ENCODE data around the gene TPSD1. TPM values are rescaled to one million over a fixed set of nuclear protein-coding genes. Genes with fewer than 3 reads are reported as not detected.
"Not testable (repeated sequence)": the region's sequence is repeated elsewhere in the genome, so short reads cannot be mapped to it uniquely, and the experiment has no call there.

TPSD1 gene
- total RNA-seq, 1 donor from 2014 or later: not detected

- H3K4me1 Mint-ChIP-seq: no peaks in the 10 kb centered on the region
- H3K4me3 Mint-ChIP-seq: no peak overlapping the region
- H3K9me3 Mint-ChIP-seq: no peaks in the 10 kb centered on the region
- no peak for DNase-seq
- H3K36me3 Mint-ChIP-seq (ENCODE audit: low read depth): no peaks in the 10 kb centered on the region
- no peaks in the 10 kb centered on the region for H3K27me3 Mint-ChIP-seq
- H3K27ac Mint-ChIP-seq: no peak overlapping the region
- intact Hi-C loops (cut with micrococcal nuclease): no loop called here
Measured at GRCh38 chr16:1282324-1282973, 26.6 kb downstream of the TPSD1 start.

GRCh38 chr16:1283296-1283695, 27.4 kb downstream of the TPSD1 start:
- Mint-ChIP-seq H3K9me3 (no peaks in the 10 kb centered on the region), H3K27me3 (no peaks in the 10 kb centered on the region), H3K27ac (no peak overlapping the region), H3K4me3 (no peak overlapping the region), H3K36me3 (ENCODE audit: low read depth) (no peaks in the 10 kb centered on the region), H3K4me1 (no peaks in the 10 kb centered on the region)
- intact Hi-C loops (cut with micrococcal nuclease): no loop called here
- DNase-seq: no peak

GRCh38 chr16:1283996-1284616, 28.2 kb downstream of the TPSD1 start:
- Mint-ChIP-seq H3K27ac (no peak overlapping the region), H3K4me1 (no peaks in the 10 kb centered on the region), H3K4me3 (no peak overlapping the region), H3K36me3 (ENCODE audit: low read depth) (no peaks in the 10 kb centered on the region), H3K9me3 (no peaks in the 10 kb centered on the region), H3K27me3 (peaks cover under 1% of the 10 kb centered on the region)
- intact Hi-C loops (cut with micrococcal nuclease): no loop called here
- no peak for DNase-seq

- H3K4me1 Mint-ChIP-seq: no peaks in the 10 kb centered on the region
- DNase-seq: no peak
- H3K27ac Mint-ChIP-seq: no peak overlapping the region
- H3K4me3 Mint-ChIP-seq: no peak overlapping the region
- H3K27me3 Mint-ChIP-seq: peaks cover 14% of the 10 kb centered on the region
- no peaks in the 10 kb centered on the region for H3K9me3 Mint-ChIP-seq
- H3K36me3 Mint-ChIP-seq (ENCODE audit: low read depth): no peaks in the 10 kb centered on the region
- intact Hi-C loops (cut with micrococcal nuclease): no loop called here
Measured at GRCh38 chr16:1285669-1286512, 30.0 kb downstream of the TPSD1 start.

DNA sequence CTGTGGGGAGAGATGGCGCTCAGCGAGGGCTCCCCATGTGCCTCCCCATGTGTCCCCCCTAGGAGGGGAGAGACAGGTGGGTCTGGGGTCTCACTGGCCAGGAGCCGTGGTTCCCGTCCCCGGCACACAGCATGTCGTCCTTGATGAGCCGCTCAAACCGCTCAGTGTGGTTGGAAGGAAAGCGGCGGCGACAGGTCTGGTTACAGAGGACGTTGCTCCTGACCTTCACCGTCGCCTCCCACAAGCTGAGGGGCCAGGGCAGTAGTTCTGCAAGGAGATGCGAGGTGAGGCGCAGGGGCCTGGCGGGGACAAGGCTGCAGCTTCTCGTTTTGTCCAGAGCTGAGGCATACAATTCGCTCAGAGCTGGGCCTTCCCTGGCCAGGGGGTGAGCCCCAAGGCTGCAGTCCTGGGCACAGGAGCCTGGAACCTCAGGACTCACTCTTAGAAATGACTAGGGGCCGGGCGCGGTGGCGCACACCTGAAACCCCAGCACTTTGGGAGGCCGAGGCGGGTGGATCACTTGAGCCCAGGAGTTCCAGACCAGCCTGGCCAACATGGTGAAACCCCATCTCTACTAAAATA, 30.7 kb downstream of the TPSD1 start:
- intact Hi-C loops (cut with micrococcal nuclease): no loop called here
- no peaks in the 10 kb centered on the region for H3K9me3 Mint-ChIP-seq
- no peaks in the 10 kb centered on the region for H3K36me3 Mint-ChIP-seq (ENCODE audit: low read depth)
- H3K4me3 Mint-ChIP-seq: no peak overlapping the region
- no peak overlapping the region for H3K27ac Mint-ChIP-seq
- H3K27me3 Mint-ChIP-seq: peaks cover 19% of the 10 kb centered on the region
- H3K4me1 Mint-ChIP-seq: no peaks in the 10 kb centered on the region
- DNase-seq: no peak

DNA sequence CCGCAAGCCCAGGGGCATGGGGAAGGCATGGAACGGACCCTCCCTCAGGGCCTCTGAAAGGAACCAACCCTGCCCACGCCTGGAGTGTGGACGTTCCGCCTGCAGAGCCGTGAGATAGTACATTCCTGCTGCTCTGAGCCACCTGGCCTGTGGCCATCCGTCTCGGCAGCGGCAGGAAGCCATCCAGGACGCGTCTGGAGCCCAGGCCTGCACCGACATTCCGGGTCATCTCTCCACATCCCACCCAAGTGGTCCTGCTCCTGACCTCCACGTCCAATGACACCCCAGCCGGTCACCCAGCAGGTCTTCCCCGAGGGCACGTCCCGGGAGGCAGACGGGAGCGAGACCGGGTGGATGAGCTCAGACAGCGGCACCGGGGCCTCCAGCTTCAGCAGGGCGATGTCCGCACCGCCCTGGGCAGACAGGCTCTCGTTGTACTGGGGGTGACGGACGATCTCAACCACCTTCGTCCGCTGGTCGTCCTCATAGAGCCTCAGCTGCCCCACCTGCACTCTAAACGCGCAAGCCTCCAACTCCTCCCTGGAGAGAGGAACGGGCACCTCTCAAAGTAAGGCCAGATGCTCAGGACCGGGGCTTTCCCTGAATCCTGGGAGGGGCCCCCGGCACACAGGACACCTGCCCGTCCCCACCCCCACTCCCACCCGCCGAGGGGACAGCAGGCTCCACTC, 32.3 kb downstream of the TPSD1 start:
- Mint-ChIP-seq H3K4me3 (no peak overlapping the region), H3K9me3 (no peaks in the 10 kb centered on the region), H3K27me3 (peaks cover 26% of the 10 kb centered on the region), H3K36me3 (ENCODE audit: low read depth) (no peaks in the 10 kb centered on the region), H3K4me1 (no peaks in the 10 kb centered on the region), H3K27ac (no peak overlapping the region)
- no peak for DNase-seq
- intact Hi-C loops (cut with micrococcal nuclease): no loop called here

DNA sequence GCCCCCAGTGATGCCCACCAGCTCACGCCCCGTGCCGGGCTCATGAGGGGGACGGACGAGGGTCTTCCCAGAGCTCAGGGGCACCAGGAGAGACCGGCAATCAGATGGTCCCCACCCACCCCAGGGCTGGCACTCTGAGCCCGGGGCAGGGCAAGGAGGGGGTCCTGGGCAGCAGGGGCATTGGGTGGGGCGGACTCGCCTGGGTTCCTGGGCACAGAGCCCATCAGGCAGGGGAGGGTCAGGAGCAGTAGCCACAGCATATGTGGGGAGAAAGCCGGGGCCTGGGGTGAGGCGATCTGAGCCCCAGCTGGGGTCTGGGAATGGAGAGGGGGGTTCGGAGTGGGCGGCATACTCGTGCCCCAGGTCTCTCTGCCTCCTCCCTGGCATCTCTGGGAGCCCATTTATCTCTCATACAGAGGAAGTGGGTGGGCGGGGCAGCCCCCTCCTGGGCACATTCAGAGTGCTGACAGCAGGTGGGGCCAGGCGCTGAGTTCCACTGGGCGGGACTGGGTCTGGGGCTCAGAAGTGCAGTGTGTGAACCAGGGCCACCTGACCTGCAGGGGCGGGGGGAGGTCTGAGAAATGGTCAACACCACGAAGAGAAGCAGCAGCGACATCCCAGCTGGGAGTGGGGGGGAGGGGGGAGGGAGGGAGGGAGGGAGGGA, 33.1 kb downstream of the TPSD1 start:
- no peaks in the 10 kb centered on the region for H3K9me3 Mint-ChIP-seq
- DNase-seq: no peak
- H3K4me3 Mint-ChIP-seq: no peak overlapping the region
- peaks cover 28% of the 10 kb centered on the region for H3K27me3 Mint-ChIP-seq
- no peak overlapping the region for H3K27ac Mint-ChIP-seq
- H3K36me3 Mint-ChIP-seq (ENCODE audit: low read depth): no peaks in the 10 kb centered on the region
- intact Hi-C loops (cut with micrococcal nuclease): no loop called here
- H3K4me1 Mint-ChIP-seq: no peaks in the 10 kb centered on the region

GRCh38 chr16:1289477-1289866, 33.6 kb downstream of the TPSD1 start:
- H3K36me3 Mint-ChIP-seq (ENCODE audit: low read depth): no peaks in the 10 kb centered on the region
- no peak for DNase-seq
- no peaks in the 10 kb centered on the region for H3K9me3 Mint-ChIP-seq
- intact Hi-C loops (cut with micrococcal nuclease): no loop called here
- no peaks in the 10 kb centered on the region for H3K4me1 Mint-ChIP-seq
- H3K4me3 Mint-ChIP-seq: no peak overlapping the region
- H3K27me3 Mint-ChIP-seq: peaks cover 31% of the 10 kb centered on the region
- no peak overlapping the region for H3K27ac Mint-ChIP-seq

GRCh38 chr16:1290063-1290501, 34.2 kb downstream of the TPSD1 start:
- Mint-ChIP-seq H3K36me3 (ENCODE audit: low read depth) (no peaks in the 10 kb centered on the region), H3K4me3 (no peak overlapping the region), H3K27me3 (peaks cover 31% of the 10 kb centered on the region), H3K27ac (no peak overlapping the region), H3K9me3 (no peaks in the 10 kb centered on the region), H3K4me1 (no peaks in the 10 kb centered on the region)
- no peak for DNase-seq
- intact Hi-C loops (cut with micrococcal nuclease): no loop called here

GRCh38 chr16:1290860-1291575, 35.1 kb downstream of the TPSD1 start:
- Mint-ChIP-seq H3K9me3 (no peaks in the 10 kb centered on the region), H3K36me3 (ENCODE audit: low read depth) (no peaks in the 10 kb centered on the region), H3K27ac (no peak overlapping the region), H3K4me1 (no peaks in the 10 kb centered on the region), H3K27me3 (peaks cover 31% of the 10 kb centered on the region), H3K4me3 (no peak overlapping the region)
- no peak for DNase-seq
- intact Hi-C loops (cut with micrococcal nuclease): no loop called here

- no peaks in the 10 kb centered on the region for H3K4me1 Mint-ChIP-seq
- H3K27me3 Mint-ChIP-seq: peaks cover 31% of the 10 kb centered on the region
- intact Hi-C loops (cut with micrococcal nuclease): no loop called here
- H3K27ac Mint-ChIP-seq: no peak overlapping the region
- H3K4me3 Mint-ChIP-seq: no peak overlapping the region
- DNase-seq: no peak
- no peaks in the 10 kb centered on the region for H3K9me3 Mint-ChIP-seq
- H3K36me3 Mint-ChIP-seq (ENCODE audit: low read depth): no peaks in the 10 kb centered on the region
Measured at GRCh38 chr16:1291576-1291974, 35.7 kb downstream of the TPSD1 start.

DNA sequence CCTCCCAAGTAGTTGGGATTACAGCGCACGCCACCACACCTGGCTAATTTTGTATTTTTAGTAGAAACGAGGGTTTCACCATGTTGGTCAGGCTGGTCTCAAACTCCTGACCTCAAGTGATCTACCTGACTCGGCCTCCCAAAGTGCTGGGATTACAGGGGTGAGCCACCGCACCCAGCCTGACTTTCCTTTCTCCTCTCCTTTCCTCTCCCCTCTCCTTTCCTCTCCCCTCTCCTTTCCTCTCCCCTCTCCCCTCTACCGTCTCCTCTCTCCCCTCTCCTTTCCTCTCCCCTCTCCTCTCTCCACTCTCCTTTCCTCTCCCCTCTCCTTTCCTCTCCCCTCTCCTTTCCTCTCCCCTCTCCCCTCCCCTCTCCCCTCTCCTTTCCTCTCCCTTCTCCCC, 36.3 kb downstream of the TPSD1 start:
- peaks cover 31% of the 10 kb centered on the region for H3K27me3 Mint-ChIP-seq
- H3K27ac Mint-ChIP-seq; H3K4me1 Mint-ChIP-seq; H3K36me3 Mint-ChIP-seq (ENCODE audit: low read depth); H3K4me3 Mint-ChIP-seq; intact Hi-C loops (cut with micrococcal nuclease); H3K9me3 Mint-ChIP-seq; DNase-seq: not testable (repeated sequence)

- H3K36me3 Mint-ChIP-seq (ENCODE audit: low read depth); H3K4me1 Mint-ChIP-seq; DNase-seq; H3K9me3 Mint-ChIP-seq; H3K4me3 Mint-ChIP-seq; intact Hi-C loops (cut with micrococcal nuclease); H3K27ac Mint-ChIP-seq: not testable (repeated sequence)
- peaks cover 31% of the 10 kb centered on the region for H3K27me3 Mint-ChIP-seq
Measured at GRCh38 chr16:1292808-1293207, 36.9 kb downstream of the TPSD1 start.
